NCI-H146 treated with DMSO at 0.1 percent for 48 hours (cell line): ENCODE measurements around the gene RFC3.

Experiments used
- DNase-seq: peaks from one replicate; lab custom pipeline; 2025; ENCODE audit not compliant: unreplicated experiment; lab: John Stamatoyannopoulos, UW

RFC3 gene

DNA sequence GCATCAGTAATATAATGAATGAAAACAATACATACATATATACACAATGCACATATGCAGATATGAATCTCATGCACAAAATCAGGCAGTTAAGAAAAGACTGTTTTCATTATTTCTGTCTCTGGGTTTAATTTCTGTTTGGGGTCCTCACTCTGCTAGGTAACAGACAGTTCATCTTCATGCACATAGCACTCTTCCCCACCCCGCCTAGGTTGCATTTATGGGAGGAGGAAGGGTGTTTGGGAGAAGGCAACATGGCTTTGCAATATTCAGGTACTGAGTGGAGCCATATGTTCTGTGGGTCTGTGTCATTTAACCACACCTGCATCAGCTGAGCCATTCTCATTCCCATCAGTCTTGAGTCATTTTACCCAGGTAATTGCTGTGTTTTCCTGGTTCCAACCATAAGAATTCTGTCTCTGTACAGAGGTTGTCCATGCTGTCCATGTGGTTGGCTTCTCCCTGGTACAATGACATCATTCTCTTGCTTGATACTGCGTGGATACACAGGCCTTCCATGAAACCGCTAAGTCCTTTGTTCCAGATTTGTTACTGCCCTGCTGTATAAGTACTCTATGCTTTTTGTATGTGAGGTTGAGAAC, 45.3 kb downstream of the RFC3 start:
- no peak for DNase-seq

GRCh38 chr13:33865945-33866344, 48.0 kb downstream of the RFC3 start:
- DNase-seq = no peak

GRCh38 chr13:33867472-33867871, 49.5 kb downstream of the RFC3 start:
- DNase-seq = no peak

- no peak for DNase-seq
These were observed 50.5 kb downstream of the RFC3 start for GRCh38 chr13:33868343-33868994.

- no peak for DNase-seq
These were observed 51.1 kb downstream of the RFC3 start for GRCh38 chr13:33869005-33869404.

GRCh38 chr13:33870046-33870668, 52.2 kb downstream of the RFC3 start:
- peak; percentile 97 for DNase-seq

- DNase-seq = no peak
These were observed 53.5 kb downstream of the RFC3 start for GRCh38 chr13:33871207-33872004.

GRCh38 chr13:33872005-33872351, 54.0 kb downstream of the RFC3 start:
- no peak for DNase-seq

- DNase-seq = no peak
These were observed 55.4 kb downstream of the RFC3 start for GRCh38 chr13:33873251-33873908.

- DNase-seq = no peak
These were observed 56.9 kb downstream of the RFC3 start for GRCh38 chr13:33874871-33875270.

DNA sequence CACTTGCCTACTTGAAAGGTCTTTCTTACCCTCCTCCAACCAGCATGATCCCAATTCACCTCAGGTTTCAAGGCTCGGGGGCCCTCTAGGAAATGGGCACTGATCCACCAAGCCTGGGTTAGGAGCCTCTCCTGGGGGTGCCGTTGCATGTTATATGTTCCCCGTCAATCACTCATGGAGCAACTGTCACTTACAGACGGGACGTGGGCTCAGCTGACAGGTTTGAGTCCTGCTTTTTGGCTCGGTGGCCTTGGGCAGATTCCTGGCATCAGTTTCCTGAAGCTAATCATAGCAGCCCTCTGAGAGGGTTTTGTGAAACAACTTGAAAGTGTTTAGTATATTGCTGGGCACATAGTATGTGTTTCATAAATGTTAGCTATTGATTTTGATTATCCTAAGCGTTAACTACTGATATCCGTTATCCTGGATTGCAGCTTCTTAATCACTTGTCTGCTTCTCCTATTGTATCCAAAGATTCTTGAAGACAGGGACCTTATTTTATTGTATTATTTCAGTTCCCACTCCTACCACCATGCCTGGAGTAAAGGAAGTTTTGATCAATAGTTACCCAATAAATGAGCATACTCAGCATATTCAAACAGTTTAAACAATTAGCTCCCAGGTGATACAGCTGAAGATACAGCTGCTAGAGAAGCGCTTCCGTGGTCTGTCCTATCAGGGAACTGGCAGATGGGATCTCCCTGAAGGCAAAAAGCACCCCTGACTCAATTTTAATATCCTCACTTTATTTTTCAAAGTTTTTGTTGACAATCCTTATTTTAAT, 57.9 kb downstream of the RFC3 start:
- DNase-seq = peak; percentile 19

DNA sequence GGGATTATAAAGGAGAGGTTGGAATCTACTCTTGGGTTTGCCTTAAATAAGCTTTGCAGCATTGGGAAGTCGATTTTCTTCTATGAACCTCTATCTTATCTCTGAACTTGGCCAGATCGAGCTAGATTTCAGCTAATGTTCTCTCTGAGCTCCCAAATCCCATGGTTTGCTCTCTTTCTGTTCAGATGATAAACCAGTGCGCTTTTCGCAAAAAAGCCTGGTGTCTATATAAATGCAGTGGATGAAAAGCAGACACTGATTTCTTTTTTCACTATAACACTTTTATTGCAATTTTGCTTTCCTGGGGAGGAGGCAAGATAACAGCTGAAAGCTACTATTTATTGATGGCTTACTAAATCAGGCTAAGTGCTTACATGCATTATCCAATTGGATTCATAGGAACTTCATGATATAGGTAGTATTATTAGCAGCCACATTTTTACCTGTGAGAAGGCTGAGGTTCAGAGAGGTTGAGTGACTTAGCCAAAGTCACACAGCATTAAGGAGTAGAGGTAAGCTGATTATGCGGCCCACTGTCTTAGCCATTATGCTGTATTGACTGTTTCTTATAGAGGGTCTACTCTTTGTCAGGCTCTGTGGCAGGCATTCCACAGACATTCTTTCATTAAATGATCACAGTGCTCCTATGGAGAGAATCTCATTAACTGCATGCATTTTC, 58.9 kb downstream of the RFC3 start:
- DNase-seq = no peak

DNA sequence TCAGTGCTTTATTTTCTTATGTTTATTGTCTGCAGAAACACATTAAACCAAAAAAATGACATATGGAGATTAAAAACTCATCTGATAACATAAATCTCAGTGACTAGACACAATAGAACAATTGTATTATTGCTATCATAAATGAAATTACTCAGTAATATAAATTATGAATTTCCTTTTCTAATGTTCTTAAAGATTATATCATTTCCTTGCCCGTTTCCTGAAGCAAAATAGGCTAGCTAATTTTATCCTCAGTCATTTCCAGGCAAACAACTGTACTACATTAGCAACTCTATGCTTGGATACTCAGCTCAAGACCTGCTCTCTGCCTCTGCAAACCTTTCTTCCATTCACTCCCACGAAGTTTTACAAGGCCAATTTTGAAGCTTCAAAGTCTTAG, 61.2 kb downstream of the RFC3 start:
- DNase-seq = no peak

GRCh38 chr13:33882804-33883203, 64.9 kb downstream of the RFC3 start:
- no peak for DNase-seq

GRCh38 chr13:33884531-33885220, 66.7 kb downstream of the RFC3 start:
- peak; percentile 76 for DNase-seq
